Smooth muscle cell (in vitro differentiated cells): ENCODE measurements around the gene AKAP6. TPM values are rescaled to one million over a fixed set of nuclear protein-coding genes. Genes with fewer than 3 reads are reported as not detected.

ENCODE experiments used
- DNase-seq: peaks from one replicate; lab custom pipeline; 2025; ENCODE audit not compliant: unreplicated experiment; lab: John Stamatoyannopoulos, UW
- H2AFZ ChIP-seq: fragments of 200-600 bp; sonication (generic); 2 replicates; pipeline ENCODE4 v1.6.0; 2016; ENCODE audit warnings: antibody characterized with exemption, low read depth, mild to moderate bottlenecking
- H3F3A ChIP-seq: fragments of 200-600 bp; sonication (generic); 2 replicates; pipeline ENCODE4 v1.6.0; 2017; ENCODE audit warnings: antibody characterized with exemption, low read depth
- H3K27ac ChIP-seq: fragments of 200-600 bp; sonication (generic); 2 replicates; pipeline ENCODE4 v1.5.1; 2016; ENCODE audit warnings: low read depth, mild to moderate bottlenecking
- H3K27me3 ChIP-seq: fragments of 200-600 bp; sonication (generic); 2 replicates; pipeline ENCODE4 v1.6.1; 2016; ENCODE audit warnings: low read depth, mild to moderate bottlenecking
- H3K36me3 ChIP-seq: fragments of 200-600 bp; sonication (generic); 2 replicates; pipeline ENCODE4 v1.5.1; 2016; ENCODE audit warnings: low read depth
- H3K4me1 ChIP-seq: fragments of 200-600 bp; sonication (generic); 2 replicates; pipeline ENCODE4 v1.5.1; 2016; ENCODE audit warnings: low read depth
- H3K4me2 ChIP-seq: fragments of 200-600 bp; sonication (generic); 2 replicates; pipeline ENCODE4 v1.6.0; 2016; ENCODE audit warnings: mild to moderate bottlenecking
- H3K4me3 ChIP-seq: fragments of 200-600 bp; sonication (generic); 2 replicates; pipeline ENCODE4 v1.5.1; 2016; ENCODE audit warnings: mild to moderate bottlenecking
- H3K79me2 ChIP-seq: fragments of 200-600 bp; sonication (generic); 2 replicates; pipeline ENCODE4 v1.6.0; 2016; ENCODE audit warnings: low read depth, mild to moderate bottlenecking
- H3K9ac ChIP-seq: fragments of 200-600 bp; sonication (generic); 2 replicates; pipeline ENCODE4 v1.6.0; 2016; ENCODE audit warnings: low read depth
- H3K9me3 ChIP-seq: fragments of 200-600 bp; sonication (generic); replicated peaks from 2 replicates; pipeline ENCODE4 v1.5.1; 2016; ENCODE audit warnings: low read depth
- H4K20me1 ChIP-seq: fragments of 200-600 bp; sonication (generic); 2 replicates; pipeline ENCODE4 v1.6.0; 2016; ENCODE audit warnings: low read depth
- WGBS: methylation state at CpG from one replicate; pipeline ENCODE4 v1.1.7; 2016; ENCODE audit warnings: low lambda C conversion rate; 5-methylcytosine and 5-hydroxymethylcytosine counted together
- polyA plus RNA-seq: library from polyadenylated mRNA; unstranded; fragments of >200 nt; fragmentation: Nextera tagmentation; extraction: Ambion mirVana; gene quantifications from 2 replicates; pipeline ENCODE4 v1.2.1, GENCODE V29; 2016
- total RNA-seq: library from RNA; depleted of rRNA; stranded (reverse); fragments of >200 nt; gene quantifications from 2 replicates; pipeline ENCODE4 v1.2.3, GENCODE V29; 2014
- TF ChIP-seq, protein P1 (sequence below): fragments of 200-600 bp; sonication (generic); IDR thresholded peaks from 2 replicates; pipeline ENCODE4 v1.5.1; 2017; ENCODE audit warnings: borderline replicate concordance, mild to moderate bottlenecking, antibody characterized with exemption; ENCODE audit not compliant: insufficient read depth, poor library complexity, severe bottlenecking

The AKAP6 gene
- total and polyA plus RNA-seq, 2 experiments from 2014 or later: 1.3 to 6.4 TPM

DNA sequence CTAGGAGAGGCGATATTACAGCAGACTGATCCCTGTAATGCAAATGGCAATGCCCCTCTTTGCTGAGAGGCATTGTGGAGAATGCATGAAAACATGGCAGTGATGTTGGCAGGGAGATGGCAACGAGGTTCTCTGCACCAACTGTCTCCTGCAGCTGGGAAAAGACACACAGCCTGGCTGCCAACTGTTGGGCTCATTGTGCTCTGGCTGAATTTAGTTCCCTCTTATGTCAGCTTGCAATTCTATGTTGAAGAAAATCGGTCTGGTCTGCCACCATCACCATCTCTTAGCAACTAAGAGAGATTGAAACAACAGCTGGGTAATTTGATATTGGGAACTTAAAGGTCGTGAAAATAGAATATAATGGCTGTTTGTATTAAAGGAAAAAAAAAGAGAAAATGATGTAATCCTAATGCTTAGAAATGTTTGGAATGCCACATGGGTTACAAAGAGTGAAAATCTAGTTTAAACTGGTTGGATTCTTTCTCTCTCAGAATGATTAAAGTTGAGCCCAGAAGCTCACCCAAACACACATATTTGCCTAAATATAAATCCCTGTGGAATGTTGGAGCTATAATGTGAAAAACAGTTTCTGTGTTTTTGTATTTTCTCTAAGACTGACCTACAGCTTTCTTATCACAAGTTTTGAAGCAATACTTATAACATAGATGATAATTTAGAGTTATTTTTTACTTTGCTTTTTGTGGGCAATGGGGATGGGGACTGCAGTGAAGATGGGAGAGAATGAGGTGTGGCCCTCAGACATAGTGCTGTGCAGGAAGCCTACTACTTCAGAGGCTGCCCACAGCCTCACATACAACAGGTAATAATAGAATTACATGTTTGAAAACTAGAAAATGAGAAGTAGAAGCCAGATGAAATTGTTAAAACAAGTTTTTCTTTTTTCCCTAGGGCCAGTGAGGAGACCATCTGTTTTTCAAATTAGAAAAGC, 143.7 kb downstream of the AKAP6 start:
- Histone ChIP-seq H3K27ac (peak overlapping the region; percentile 63), H3K4me1 (peaks cover 18% of the 10 kb centered on the region)

DNA sequence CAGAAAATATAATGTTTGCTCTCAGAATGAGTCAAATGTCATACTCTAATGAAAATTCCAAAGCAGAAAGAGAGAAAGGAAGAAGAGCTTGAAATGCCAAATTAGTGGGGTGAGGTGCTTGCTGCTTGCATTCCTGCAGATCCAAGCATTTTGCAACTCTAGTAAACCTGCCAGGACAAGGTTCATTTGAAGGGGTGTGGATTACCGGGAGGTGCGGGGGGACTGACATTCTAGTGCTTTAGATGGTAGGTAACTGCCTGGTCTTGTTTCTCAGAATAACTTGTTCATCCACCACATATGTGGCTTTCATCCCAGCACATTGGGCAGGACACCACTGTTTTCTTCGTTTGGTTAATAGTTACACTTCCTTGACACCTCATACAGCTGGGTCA, 144.4 kb downstream of the AKAP6 start:
- no peaks in the 10 kb centered on the region for H3K27me3 ChIP-seq
- no peak for DNase-seq
- H3K4me1 ChIP-seq: peaks cover 18% of the 10 kb centered on the region
- 47% methylated on average over 3 of the region's 3 CpGs for WGBS
- H3K9ac ChIP-seq: no peak overlapping the region
- TF ChIP-seq, protein P1, sequence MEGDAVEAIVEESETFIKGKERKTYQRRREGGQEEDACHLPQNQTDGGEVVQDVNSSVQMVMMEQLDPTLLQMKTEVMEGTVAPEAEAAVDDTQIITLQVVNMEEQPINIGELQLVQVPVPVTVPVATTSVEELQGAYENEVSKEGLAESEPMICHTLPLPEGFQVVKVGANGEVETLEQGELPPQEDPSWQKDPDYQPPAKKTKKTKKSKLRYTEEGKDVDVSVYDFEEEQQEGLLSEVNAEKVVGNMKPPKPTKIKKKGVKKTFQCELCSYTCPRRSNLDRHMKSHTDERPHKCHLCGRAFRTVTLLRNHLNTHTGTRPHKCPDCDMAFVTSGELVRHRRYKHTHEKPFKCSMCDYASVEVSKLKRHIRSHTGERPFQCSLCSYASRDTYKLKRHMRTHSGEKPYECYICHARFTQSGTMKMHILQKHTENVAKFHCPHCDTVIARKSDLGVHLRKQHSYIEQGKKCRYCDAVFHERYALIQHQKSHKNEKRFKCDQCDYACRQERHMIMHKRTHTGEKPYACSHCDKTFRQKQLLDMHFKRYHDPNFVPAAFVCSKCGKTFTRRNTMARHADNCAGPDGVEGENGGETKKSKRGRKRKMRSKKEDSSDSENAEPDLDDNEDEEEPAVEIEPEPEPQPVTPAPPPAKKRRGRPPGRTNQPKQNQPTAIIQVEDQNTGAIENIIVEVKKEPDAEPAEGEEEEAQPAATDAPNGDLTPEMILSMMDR: no peak
- H3K4me2 ChIP-seq: peak overlapping the region; percentile 45
- no peaks in the 10 kb centered on the region for H4K20me1 ChIP-seq
- H3K27ac ChIP-seq: peak overlapping the region; percentile 63
- H3F3A ChIP-seq: peaks cover 15% of the 10 kb centered on the region
- H3K9me3 ChIP-seq: no peaks in the 10 kb centered on the region
- H3K79me2 ChIP-seq: no peaks in the 10 kb centered on the region
- H3K36me3 ChIP-seq: no peaks in the 10 kb centered on the region
- no peak overlapping the region for H3K4me3 ChIP-seq
- no peak overlapping the region for H2AFZ ChIP-seq

More for the DNA sequence above, 143.7 kb downstream of the AKAP6 start:
- no peaks in the 10 kb centered on the region for H3K27me3 ChIP-seq
- H3K4me3 ChIP-seq: no peak overlapping the region
- no peak overlapping the region for H2AFZ ChIP-seq
- peak overlapping the region; percentile 45 for H3K4me2 ChIP-seq
- TF ChIP-seq, protein P1: no peak
- peak overlapping the region; percentile 23 for H3K9ac ChIP-seq
- WGBS: 51% methylated on average over 4 of the region's 4 CpGs
- no peak for DNase-seq
- H3K36me3 ChIP-seq: no peaks in the 10 kb centered on the region
- no peaks in the 10 kb centered on the region for H3K79me2 ChIP-seq
- no peaks in the 10 kb centered on the region for H4K20me1 ChIP-seq
- H3F3A ChIP-seq: peaks cover 20% of the 10 kb centered on the region
- H3K9me3 ChIP-seq: no peaks in the 10 kb centered on the region

DNA sequence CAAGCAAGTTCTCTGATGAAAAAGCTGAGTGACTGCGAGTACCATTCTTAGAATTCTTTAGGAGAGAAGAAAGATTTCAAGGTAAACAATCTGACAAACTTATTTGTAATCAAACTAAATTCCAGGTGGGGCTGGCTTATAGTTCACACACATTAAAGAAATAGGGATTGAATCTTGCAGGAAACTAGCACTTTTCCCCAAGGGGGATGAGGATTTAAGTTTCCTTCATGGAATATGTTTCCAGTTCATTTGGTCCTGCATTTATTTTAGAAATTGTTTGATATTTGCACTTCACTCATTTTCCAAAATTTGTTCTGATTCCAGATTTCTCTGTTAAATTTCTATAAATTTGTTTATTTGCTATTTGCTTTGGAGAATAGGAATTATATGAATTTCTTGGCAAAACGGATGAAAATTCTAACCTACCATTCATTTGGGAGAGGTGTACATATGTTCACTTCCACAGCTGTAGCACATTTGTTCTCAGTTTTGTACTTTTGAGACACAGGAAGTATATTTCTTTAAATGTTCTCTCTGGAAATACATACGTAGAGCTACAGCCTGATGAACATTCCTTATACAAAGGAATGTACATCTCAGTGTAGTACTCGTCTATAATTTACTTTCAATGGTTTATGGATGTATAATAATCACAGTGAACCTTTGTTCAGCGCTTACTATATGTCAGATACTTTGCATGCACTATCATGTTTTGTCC, 145.5 kb downstream of the AKAP6 start:
- Histone ChIP-seq H3F3A (peaks cover 10% of the 10 kb centered on the region), H3K36me3 (no peaks in the 10 kb centered on the region), H3K9me3 (no peaks in the 10 kb centered on the region), H3K9ac (no peak overlapping the region), H2AFZ (no peak overlapping the region), H3K4me2 (no peak overlapping the region), H3K4me3 (no peak overlapping the region), H3K27me3 (no peaks in the 10 kb centered on the region), H3K4me1 (peaks cover 18% of the 10 kb centered on the region), H3K79me2 (no peaks in the 10 kb centered on the region), H4K20me1 (no peaks in the 10 kb centered on the region), H3K27ac (no peak overlapping the region)
- DNase-seq: no peak
- WGBS: 87% methylated on average over 5 of the region's 5 CpGs
- TF ChIP-seq, protein P1: no peak
